ENCODE results near the gene FBL. TPM values are rescaled to one million over a fixed set of nuclear protein-coding genes. Genes with fewer than 3 reads are reported as not detected.

The FBL gene
- total RNA-seq, 3 donors from 2014 or later, result 126 to 200 (median 155) TPM

- Histone ChIP-seq H3K4me1 (ENCODE audit: low read depth) (no peaks in the 10 kb centered on the region), H3K9me3 (no peaks in the 10 kb centered on the region), H3K36me3 (ENCODE audit: low read depth) (no peaks in the 10 kb centered on the region), H3K4me3 (no peak overlapping the region)
- ATAC-seq (no peak), DNase-seq (no peak)
- TF ChIP-seq CTCF (IDR thresholded peaks at IDR 0.05), result no peak
- intact Hi-C loops (cut with DNase I, micrococcal nuclease), result no loop called here
Measured at GRCh38 chr19:39852882-39853281, 6.7 kb upstream of the FBL start.

DNA sequence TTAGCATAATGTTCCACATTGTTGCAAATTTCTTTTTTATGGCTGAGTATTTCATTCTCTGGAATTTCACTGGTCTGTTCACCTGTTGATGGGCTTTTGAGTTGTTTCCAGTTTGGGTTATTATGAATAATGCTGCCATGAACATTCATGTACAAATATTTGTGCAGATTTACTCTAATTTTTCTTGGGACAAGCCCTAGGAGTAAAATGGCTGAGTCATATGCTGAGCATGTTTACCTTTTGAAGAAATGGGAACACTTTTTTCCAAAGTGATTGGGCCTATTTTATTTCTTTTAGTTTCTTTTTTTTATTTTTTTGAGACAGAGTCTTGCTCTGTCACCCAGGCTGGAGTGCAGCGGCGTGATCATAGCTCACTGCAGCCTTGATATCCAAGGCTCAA lies 4.7 kb upstream of the FBL start:
- intact Hi-C loops (cut with DNase I, micrococcal nuclease), result no loop called here
- Histone ChIP-seq H3K36me3 (ENCODE audit: low read depth) (no peaks in the 10 kb centered on the region), H3K4me1 (ENCODE audit: low read depth) (peaks cover 9% of the 10 kb centered on the region), H3K4me3 (no peak overlapping the region), H3K9me3 (no peaks in the 10 kb centered on the region)
- DNase-seq, result no peak
- ATAC-seq, result no peak
- TF ChIP-seq CTCF (IDR thresholded peaks at IDR 0.05), result no peak

GRCh38 chr19:39848392-39848791 lies 2.2 kb upstream of the FBL start:
- Histone ChIP-seq H3K4me3 (no peak overlapping the region), H3K36me3 (ENCODE audit: low read depth) (no peaks in the 10 kb centered on the region), H3K4me1 (ENCODE audit: low read depth) (peaks cover 24% of the 10 kb centered on the region), H3K9me3 (no peaks in the 10 kb centered on the region)
- no peak for TF ChIP-seq CTCF (IDR thresholded peaks at IDR 0.05)
- intact Hi-C loops (cut with DNase I, micrococcal nuclease), result no loop called here
- DNase-seq, result no peak
- no peak for ATAC-seq

DNA sequence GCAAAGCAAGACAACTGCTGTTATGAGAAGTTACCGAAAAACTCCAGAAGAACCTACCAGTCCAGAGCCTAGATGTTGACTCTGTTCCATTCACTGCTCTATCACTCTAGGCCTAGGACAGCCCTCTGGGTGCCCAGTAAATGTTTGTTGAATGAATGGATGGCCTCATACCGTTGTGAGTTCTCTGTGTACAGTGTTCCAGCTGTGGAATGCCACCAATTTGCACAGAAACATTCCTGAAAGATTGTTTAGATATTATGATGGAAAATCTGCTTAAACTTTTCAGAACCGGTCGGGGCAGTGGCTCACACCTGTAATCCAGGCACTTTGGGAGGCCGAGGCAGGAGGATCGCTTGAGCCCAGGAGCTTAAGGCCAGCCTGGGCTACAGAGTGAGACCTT lies 1.3 kb upstream of the FBL start:
- no peak overlapping the region for H3K4me3 ChIP-seq
- intact Hi-C loops (cut with DNase I, micrococcal nuclease), result no loop called here
- no peak for ATAC-seq
- no peak for TF ChIP-seq CTCF (IDR thresholded peaks at IDR 0.05)
- H3K9me3 ChIP-seq, result no peaks in the 10 kb centered on the region
- no peaks in the 10 kb centered on the region for H3K36me3 ChIP-seq (ENCODE audit: low read depth)
- peaks cover 24% of the 10 kb centered on the region for H3K4me1 ChIP-seq (ENCODE audit: low read depth)
- no peak for DNase-seq

DNA sequence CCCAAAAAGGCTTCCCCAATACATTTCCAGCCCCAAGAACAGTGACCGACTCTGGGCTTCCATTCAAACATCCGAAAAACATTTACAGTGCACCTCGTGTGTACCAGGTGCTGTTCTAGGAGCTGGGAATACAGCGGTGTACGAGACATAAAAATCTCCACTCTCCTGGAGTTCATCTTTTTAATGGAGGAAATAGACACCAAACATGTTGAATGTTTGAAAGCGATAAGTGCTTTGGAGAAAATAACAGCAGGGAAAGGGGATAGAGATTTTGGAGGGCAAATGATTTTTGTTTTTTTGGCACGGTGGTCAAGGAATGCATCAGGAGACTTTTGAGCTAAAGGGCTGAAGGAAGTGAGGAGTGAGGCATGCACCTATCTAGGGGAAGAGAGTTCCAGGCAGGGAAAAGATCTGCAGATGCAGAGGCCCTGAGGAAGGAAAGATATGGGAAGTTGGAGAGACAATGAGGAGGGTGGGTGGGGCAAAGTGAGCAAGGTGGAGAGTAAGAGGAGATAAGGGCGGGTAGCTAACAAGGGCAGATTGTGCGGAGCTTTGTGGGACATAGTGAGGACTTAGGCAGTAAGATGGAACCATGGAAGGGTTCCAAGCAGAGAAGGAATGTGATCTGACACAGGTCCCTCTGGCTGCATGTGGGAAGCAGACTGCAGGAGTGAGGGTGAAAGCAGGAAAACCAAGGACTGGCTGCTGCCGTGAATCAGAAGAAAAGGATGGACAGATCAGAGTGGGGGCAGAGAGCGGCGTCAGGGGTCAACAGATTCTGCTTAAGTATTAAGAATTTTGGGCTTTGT lies 703 bp upstream of the FBL start:
- TF ChIP-seq CTCF (IDR thresholded peaks at IDR 0.05), result no peak

More for the DNA sequence above, 703 bp upstream of the FBL start:
- DNase-seq (peak in 1 of 3 donors; percentile 39), ATAC-seq (peak; percentile 29)
- peak overlapping the region; percentile 48 for H3K4me3 ChIP-seq
- no peaks in the 10 kb centered on the region for H3K9me3 ChIP-seq
- H3K4me1 ChIP-seq (ENCODE audit: low read depth), result peaks cover 24% of the 10 kb centered on the region
- intact Hi-C loops (cut with DNase I, micrococcal nuclease), result no loop called here
- H3K36me3 ChIP-seq (ENCODE audit: low read depth), result no peaks in the 10 kb centered on the region

All from mucosa of descending colon (tissue), 3 donors.